Prostate gland (tissue), 2 donors: ENCODE measurements around the gene TEX261.

Experiments
- CTCF ChIP-seq, 4 experiments: fragments of 200-600 bp in 2 of 4; fragments of 450-650 bp in 2 of 4; sonication (generic) in 2 of 4; IDR thresholded peaks; 1 replicate in 3 of 4; 2 replicates in 1 of 4; pipeline ENCODE4 v1.5.1; 2016 to 2019; ENCODE audit warnings: antibody characterized with exemption in 4 of 4, mild to moderate bottlenecking in 2 of 4, moderate library complexity in 2 of 4
- POLR2A ChIP-seq: fragments of 450-650 bp; IDR thresholded peaks from one replicate; pipeline ENCODE4 v1.6.1; 2016; ENCODE audit warnings: antibody characterized with exemption, mild to moderate bottlenecking

DNA sequence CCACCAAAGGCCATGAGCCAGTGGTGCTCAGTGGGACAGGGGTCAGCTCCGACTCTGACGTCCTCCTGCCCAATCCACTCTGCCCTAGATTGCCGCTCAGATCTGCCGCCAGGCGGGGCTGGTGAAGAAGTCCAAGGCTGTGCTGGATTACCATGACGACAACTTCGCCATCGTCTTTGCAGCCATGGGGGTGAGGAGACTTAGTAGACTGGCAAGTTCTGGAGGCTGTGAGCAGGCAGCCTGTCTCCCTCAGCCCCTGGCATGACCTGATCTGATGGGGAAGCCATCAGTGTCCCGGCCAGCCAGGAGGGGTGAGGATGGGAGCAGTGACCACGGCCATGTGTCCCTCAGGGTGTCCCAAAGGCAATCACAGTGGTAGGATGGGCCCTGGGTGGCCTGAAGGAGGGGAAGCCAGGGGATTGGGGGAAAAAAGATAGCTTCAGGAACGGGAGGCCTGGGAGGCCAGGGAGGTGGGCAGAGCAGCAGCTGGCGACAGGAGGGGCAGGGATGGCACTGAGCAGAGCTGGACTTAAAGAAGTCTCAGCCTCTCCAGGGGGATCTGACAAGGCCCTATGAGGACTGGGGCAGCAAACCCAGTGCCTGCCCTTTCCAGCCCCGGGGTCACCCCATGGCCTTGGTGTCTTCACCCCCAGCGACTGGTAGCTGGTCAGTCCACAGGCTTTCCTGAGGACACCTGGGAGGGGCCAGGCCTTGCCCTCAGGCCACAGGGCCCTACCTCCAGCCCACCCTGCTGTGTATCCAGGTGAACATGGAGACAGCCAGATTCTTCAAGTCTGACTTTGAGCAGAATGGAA, 33.6 kb downstream of the TEX261 start:
- TF ChIP-seq CTCF (IDR thresholded peaks at IDR 0.05) (no peak), POLR2A (no peak)
